CD14-positive monocyte (primary cell): ENCODE measurements around the gene MUS81. TPM values are rescaled to one million over a fixed set of nuclear protein-coding genes. Genes with fewer than 3 reads are reported as not detected.

ENCODE experiments used
- DNase-seq, 3 donors: peaks; one replicate each; pipeline ENCODE4 v3.0.0-alpha.2; 2011 to 2022
- H2AFZ ChIP-seq: 2 replicates; pipeline ENCODE4 v1.6.0; 2012; ENCODE audit warnings: mild to moderate bottlenecking, low read depth, low read length, inconsistent platforms; ENCODE audit not compliant: insufficient read depth, poor library complexity, severe bottlenecking
- H3K27ac ChIP-seq, 2 donors: 1 replicate in 1 of 2; 2 replicates in 1 of 2; pipeline ENCODE4 v1.5.1; 2012 to 2013; ENCODE audit warnings: low read length in 2 of 2, control low read depth in 1 of 2, inconsistent platforms in 1 of 2, low read depth in 1 of 2, mild to moderate bottlenecking in 1 of 2
- H3K27me3 ChIP-seq, 2 donors: one replicate each; pipeline versions ENCODE4 v1.6.0 to v1.6.1; 2011 to 2013; ENCODE audit warnings: low read length in 2 of 2; ENCODE audit not compliant: control insufficient read depth in 2 of 2, insufficient read depth in 2 of 2
- H3K36me3 ChIP-seq, 2 donors: replicated peaks in 1 of 2; 1 replicate in 1 of 2; 2 replicates in 1 of 2; pipeline versions ENCODE4 v1.5.1 to v1.6.1; 2012 to 2013; ENCODE audit warnings: low read length in 2 of 2, control low read depth in 1 of 2, inconsistent platforms in 1 of 2, mild to moderate bottlenecking in 1 of 2; ENCODE audit not compliant: insufficient read depth in 2 of 2, control insufficient read depth in 1 of 2
- H3K4me1 ChIP-seq, 2 donors: 1 replicate in 1 of 2; 2 replicates in 1 of 2; pipeline versions ENCODE4 v1.5.1 to v1.6.1; 2012 to 2013; ENCODE audit warnings: low read length in 2 of 2, control low read depth in 1 of 2, inconsistent platforms in 1 of 2, mild to moderate bottlenecking in 1 of 2, moderate library complexity in 1 of 2; ENCODE audit not compliant: insufficient read depth in 2 of 2, control insufficient read depth in 1 of 2
- H3K4me2 ChIP-seq: replicated peaks from 2 replicates; pipeline ENCODE3; 2012; ENCODE audit warnings: low read length, moderate library complexity, mild to moderate bottlenecking; ENCODE audit not compliant: poor library complexity, severe bottlenecking; ENCODE audit errors: extremely low read depth
- H3K4me3 ChIP-seq, 3 experiments: fragments of 200-600 bp in 1 of 3; sonication (generic) in 1 of 3; replicated peaks in 1 of 3; 1 replicate in 2 of 3; 2 replicates in 1 of 3; pipeline ENCODE4 v1.5.1; 2011 to 2013; ENCODE audit warnings: low read length in 3 of 3, mild to moderate bottlenecking in 3 of 3, control low read depth in 2 of 3, low read depth in 2 of 3, inconsistent platforms in 1 of 3, moderate library complexity in 1 of 3
- H3K79me2 ChIP-seq: 2 replicates; pipeline ENCODE4 v1.6.0; 2012; ENCODE audit warnings: mild to moderate bottlenecking, control low read depth, inconsistent platforms, low read length, moderate library complexity; ENCODE audit not compliant: insufficient read depth
- H3K9ac ChIP-seq: 2 replicates; pipeline ENCODE4 v1.6.0; 2017; ENCODE audit warnings: low read length, mild to moderate bottlenecking; ENCODE audit not compliant: insufficient read depth, poor library complexity, severe bottlenecking
- H3K9me3 ChIP-seq, 2 donors: replicated peaks in 1 of 2; 1 replicate in 1 of 2; 2 replicates in 1 of 2; pipeline versions ENCODE4 v1.5.1 to v1.6.1; 2012 to 2013; ENCODE audit warnings: low read length in 2 of 2, control low read depth in 1 of 2; ENCODE audit not compliant: control insufficient read depth in 1 of 2, insufficient read depth in 1 of 2
- H4K20me1 ChIP-seq: 2 replicates; pipeline ENCODE4 v1.6.0; 2012; ENCODE audit warnings: mild to moderate bottlenecking, low read length, control low read depth, moderate library complexity; ENCODE audit not compliant: insufficient read depth
- H3K27ac Mint-ChIP-seq, 7 donors: one replicate each; pipeline ENCODE4 v1.8.0; 2020; ENCODE audit warnings: mild to moderate bottlenecking in 7 of 7, mixed read lengths in 7 of 7, moderate library complexity in 6 of 7, inconsistent platforms in 2 of 7
- H3K27me3 Mint-ChIP-seq, 3 donors: one replicate each; pipeline ENCODE4 v1.8.0; 2021 to 2022; ENCODE audit warnings: low read depth in 3 of 3, mild to moderate bottlenecking in 3 of 3, mixed read lengths in 3 of 3, moderate library complexity in 3 of 3, inconsistent platforms in 1 of 3
- H3K36me3 Mint-ChIP-seq, 2 donors: one replicate each; pipeline ENCODE4 v1.8.0; 2020; ENCODE audit warnings: mixed read lengths in 2 of 2, inconsistent platforms in 1 of 2, mild to moderate bottlenecking in 1 of 2
- H3K4me1 Mint-ChIP-seq: one replicate; pipeline ENCODE4 v1.8.0; 2020; ENCODE audit warnings: mild to moderate bottlenecking, mixed read lengths
- H3K4me3 Mint-ChIP-seq, 2 donors: one replicate each; pipeline ENCODE4 v1.8.0; 2020; ENCODE audit warnings: mild to moderate bottlenecking in 2 of 2, mixed read lengths in 2 of 2, moderate library complexity in 1 of 2
- H3K9me3 Mint-ChIP-seq, 7 donors: one replicate each; pipeline ENCODE4 v1.8.0; 2020 to 2022; ENCODE audit warnings: mixed read lengths in 7 of 7, mild to moderate bottlenecking in 6 of 7, moderate library complexity in 6 of 7, inconsistent platforms in 2 of 7
- CTCF ChIP-seq: fragments of 200-600 bp; IDR thresholded peaks from one replicate; pipeline ENCODE4 v1.8.0; 2022; ENCODE audit warnings: antibody characterized with exemption, mild to moderate bottlenecking
- WGBS: methylation state at CpG from one replicate; pipeline ENCODE4 v1.1.5; 2013; ENCODE audit warnings: missing lambda C conversion rate; ENCODE audit not compliant: insufficient coverage; 5-methylcytosine and 5-hydroxymethylcytosine counted together
- intact Hi-C, 2 donors: fragments of 100-400 bp; cut with micrococcal nuclease; formaldehyde crosslinking; loops; one replicate each; pipeline versions ENCODE4 v1.15.0 to v1.15.1; 2023
- polyA plus RNA-seq, 3 donors: library from polyadenylated mRNA; depleted of rRNA in 1 of 3; unstranded in 2 of 3; stranded (reverse) in 1 of 3; fragments of 300-500 nt in 2 of 3; fragments of >200 nt in 1 of 3; fragmentation: Illumina TruSeq in 2 of 3; gene quantifications; 1 replicate in 2 of 3; 2 replicates in 1 of 3; pipeline ENCODE4 v1.2.3, GENCODE V29; 2012 to 2021

MUS81 gene
- polyA plus RNA-seq, 3 donors = 15.0 to 87.5 (median 16.4) TPM

DNA sequence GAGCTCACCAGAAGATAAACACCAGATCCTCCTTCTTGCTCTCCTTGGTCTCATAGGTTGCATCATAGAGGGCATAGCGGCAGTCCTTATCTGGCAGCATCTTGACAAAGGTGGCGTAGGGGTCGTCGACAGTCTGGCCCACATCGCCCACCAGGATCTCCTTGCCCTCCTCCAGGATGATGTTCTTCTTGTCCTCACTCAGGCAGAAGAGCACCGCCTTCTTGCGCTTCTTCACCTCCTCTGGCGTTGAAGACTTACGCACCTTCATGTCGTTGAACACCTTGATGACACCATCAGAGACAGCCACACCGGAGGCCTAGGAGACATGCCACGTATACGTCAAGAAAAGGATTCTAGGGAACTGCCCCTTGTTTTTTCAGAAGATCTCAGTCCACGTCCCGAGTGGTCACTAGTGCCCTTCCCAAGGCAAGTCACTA lies 4.3 kb upstream of the MUS81 start:
- Mint-ChIP-seq H3K27me3 (peaks cover 0 to 2% (median 1%) of the 10 kb centered on the region in 3 donors), H3K4me1 (peaks cover 50% of the 10 kb centered on the region), H3K27ac (peak overlapping the region; percentile 52 to 97 (median 95)), H3K4me3 (peak overlapping the region; percentile 87 to 94), H3K36me3 (peaks cover 45 to 58% of the 10 kb centered on the region in 2 donors), H3K9me3 (peaks cover 0 to 15% (median 8%) of the 10 kb centered on the region in 7 donors)
- H3K27ac ChIP-seq = peak overlapping the region; percentile 8 to 93
- peaks cover 42 to 53% of the 10 kb centered on the region in 2 donors for H3K36me3 ChIP-seq
- peaks cover 33 to 45% of the 10 kb centered on the region in 2 donors for H3K4me1 ChIP-seq
- H3K4me3 ChIP-seq = peak overlapping the region in 2 of 3 experiments; percentile 91 to 98
- TF ChIP-seq CTCF = no peak
- no peak overlapping the region for H2AFZ ChIP-seq
- no peak for DNase-seq
- no peaks in the 10 kb centered on the region for H3K27me3 ChIP-seq
- peaks cover 4 to 8% of the 10 kb centered on the region in 2 donors for H3K9me3 ChIP-seq
- peaks cover 70% of the 10 kb centered on the region for H4K20me1 ChIP-seq
- 93% methylated on average over 15 of the region's 15 CpGs for WGBS
- H3K4me2 ChIP-seq = peak overlapping the region; percentile 96
- intact Hi-C loops = no loop called here
- H3K79me2 ChIP-seq = peaks cover 54% of the 10 kb centered on the region
- H3K9ac ChIP-seq = no peak overlapping the region

- Histone ChIP-seq H4K20me1 (peaks cover 70% of the 10 kb centered on the region), H3K4me1 (peaks cover 41 to 54% of the 10 kb centered on the region in 2 donors)
Measured at GRCh38 chr11:65856689-65857499, 3.3 kb upstream of the MUS81 start.

More at GRCh38 chr11:65856689-65857499, 3.3 kb upstream of the MUS81 start:
- TF ChIP-seq CTCF = no peak
- DNase-seq = peak; percentile 83 to 88 (median 87)
- Histone ChIP-seq H3K4me3 (peak overlapping the region; percentile 76 to 98 (median 91)), H2AFZ (peak overlapping the region; percentile 79), H3K27ac (peak overlapping the region; percentile 89 to 93), H3K4me2 (peak overlapping the region; percentile 96), H3K9me3 (peaks cover 0 to under 1% of the 10 kb centered on the region in 2 donors), H3K9ac (peak overlapping the region; percentile 85), H3K79me2 (peaks cover 64% of the 10 kb centered on the region), H3K27me3 (no peaks in the 10 kb centered on the region), H3K36me3 (peaks cover 39 to 51% of the 10 kb centered on the region in 2 donors)
- H3K4me1 Mint-ChIP-seq = peaks cover 60% of the 10 kb centered on the region
- peaks cover 0 to 8% (median 2%) of the 10 kb centered on the region in 7 donors for H3K9me3 Mint-ChIP-seq
- peak overlapping the region; percentile 79 to 97 (median 95) for H3K27ac Mint-ChIP-seq
- H3K36me3 Mint-ChIP-seq = peaks cover 41 to 53% of the 10 kb centered on the region in 2 donors
- 1% methylated on average over 57 of the region's 57 CpGs for WGBS
- H3K4me3 Mint-ChIP-seq = peak overlapping the region; percentile 87 to 94
- intact Hi-C loops = no loop called here
- H3K27me3 Mint-ChIP-seq = peaks cover 0 to 2% (median 1%) of the 10 kb centered on the region in 3 donors
